B cell (primary cell): ENCODE measurements around the gene B3GNT9. TPM values are rescaled to one million over a fixed set of nuclear protein-coding genes. Genes with fewer than 3 reads are reported as not detected.

Experiments used
- ATAC-seq: fragments of 200-7000 bp; cut with Tn5 transposase; one replicate; pipeline ENCODE4 v1.10.0; 2021; ENCODE audit warnings: low read depth, mild to moderate bottlenecking, moderate number of reproducible peaks, moderate library complexity
- CTCF ChIA-PET: fragments of 350-600 bp; sonication (Branson Sonifier 250); formaldehyde crosslinking; loops from one replicate; lab custom pipeline; 2021; ENCODE audit warnings: antibody characterized with exemption, inconsistent platforms; lab: Charles Lee
- POLR2A ChIA-PET: fragments of 350-600 bp; sonication (Branson Sonifier 250); formaldehyde crosslinking; loops from one replicate; lab custom pipeline; 2021; ENCODE audit warnings: antibody characterized with exemption; lab: Charles Lee
- DNase-seq: peaks from one replicate; pipeline ENCODE4 v3.0.0; 2013
- H2AFZ ChIP-seq: 2 replicates; pipeline ENCODE4 v1.6.1; 2012; ENCODE audit warnings: mild to moderate bottlenecking, low read depth, low read length; ENCODE audit not compliant: insufficient read depth, poor library complexity, severe bottlenecking
- H3K27ac ChIP-seq, 2 donors: 1 replicate in 1 of 2; 2 replicates in 1 of 2; pipeline ENCODE4 v1.5.1; 2012 to 2013; ENCODE audit warnings: low read length in 2 of 2, mild to moderate bottlenecking in 2 of 2, moderate library complexity in 1 of 2
- H3K27me3 ChIP-seq, 4 experiments: fragments of 200-600 bp in 1 of 4; sonication (generic) in 1 of 4; replicated peaks in 1 of 4; 1 replicate in 2 of 4; 2 replicates in 2 of 4; pipeline versions ENCODE4 v1.6.1 to v1.7.0; 2013 to 2016; ENCODE audit warnings: low read length in 3 of 4, mild to moderate bottlenecking in 2 of 4, mixed read lengths in 1 of 4, moderate library complexity in 1 of 4; ENCODE audit not compliant: insufficient read depth in 4 of 4, control insufficient read depth in 3 of 4; ENCODE audit errors: control extremely low read depth in 1 of 4
- H3K36me3 ChIP-seq, 2 experiments: replicated peaks in 1 of 2; 1 replicate in 1 of 2; 2 replicates in 1 of 2; pipeline versions ENCODE4 v1.6.1 to v1.7.1; 2013; ENCODE audit warnings: low read length in 1 of 2; ENCODE audit not compliant: insufficient read depth in 2 of 2, control insufficient read depth in 1 of 2; ENCODE audit errors: control extremely low read depth in 1 of 2, extremely low read depth in 1 of 2
- H3K4me1 ChIP-seq, 2 donors: fragments of 200-600 bp in 1 of 2; sonication (generic) in 1 of 2; 1 replicate in 1 of 2; 2 replicates in 1 of 2; pipeline versions ENCODE4 v1.5.1 to v1.6.1; 2013 to 2017; ENCODE audit warnings: low read length in 2 of 2; ENCODE audit not compliant: control insufficient read depth in 2 of 2, insufficient read depth in 2 of 2
- H3K4me2 ChIP-seq: replicated peaks from 2 replicates; pipeline ENCODE3; 2012; ENCODE audit warnings: mild to moderate bottlenecking, low read depth, low read length; ENCODE audit not compliant: poor library complexity, severe bottlenecking
- H3K4me3 ChIP-seq, 5 experiments: fragments of 200-600 bp in 1 of 5; sonication (generic) in 1 of 5; 1 replicate in 3 of 5; 2 replicates in 2 of 5; pipeline versions ENCODE4 v1.5.1 to v1.7.0; 2011 to 2016; ENCODE audit warnings: low read length in 4 of 5, mild to moderate bottlenecking in 4 of 5, low read depth in 2 of 5, control low read depth in 1 of 5, moderate library complexity in 1 of 5; ENCODE audit not compliant: insufficient read depth in 1 of 5; ENCODE audit errors: control extremely low read depth in 1 of 5, extremely low read depth in 1 of 5
- H3K79me2 ChIP-seq: fragments of 200-600 bp; sonication (generic); one replicate; pipeline ENCODE4 v1.6.0; 2016; ENCODE audit warnings: low read length; ENCODE audit not compliant: control insufficient read depth, insufficient read depth
- H3K9ac ChIP-seq: fragments of 200-600 bp; sonication (generic); 2 replicates; pipeline ENCODE4 v1.6.1; 2017; ENCODE audit warnings: mild to moderate bottlenecking, low read length, moderate library complexity
- H3K9me3 ChIP-seq, 3 donors: one replicate each; pipeline versions ENCODE4 v1.6.1 to v1.7.1; 2013; ENCODE audit warnings: low read length in 2 of 3; ENCODE audit not compliant: control insufficient read depth in 2 of 3, insufficient read depth in 1 of 3; ENCODE audit errors: control extremely low read depth in 1 of 3
- H4K20me1 ChIP-seq: 2 replicates; pipeline ENCODE4 v1.6.0; 2012; ENCODE audit warnings: mild to moderate bottlenecking, low read length; ENCODE audit not compliant: insufficient read depth, control insufficient read depth, poor library complexity, severe bottlenecking
- H3K27ac Mint-ChIP-seq: one replicate; pipeline ENCODE4 v1.8.0; 2021; ENCODE audit warnings: mixed read lengths
- H3K27me3 Mint-ChIP-seq: one replicate; pipeline ENCODE4 v1.8.0; 2021; ENCODE audit warnings: mixed read lengths
- H3K4me1 Mint-ChIP-seq: one replicate; pipeline ENCODE4 v1.8.0; 2021; ENCODE audit warnings: mixed read lengths
- H3K4me3 Mint-ChIP-seq: one replicate; pipeline ENCODE4 v1.8.0; 2021; ENCODE audit warnings: mixed read lengths
- H3K9me3 Mint-ChIP-seq: one replicate; pipeline ENCODE4 v1.8.0; 2022; ENCODE audit warnings: mixed read lengths; ENCODE audit not compliant: insufficient read depth
- CTCF ChIP-seq: fragments of 200-600 bp; IDR thresholded peaks from one replicate; pipeline ENCODE4 v1.8.0; 2022; ENCODE audit warnings: antibody characterized with exemption, mild to moderate bottlenecking
- EZH2 ChIP-seq: IDR thresholded peaks from 2 replicates; pipeline ENCODE4 v1.6.1; 2012; ENCODE audit warnings: borderline replicate concordance, low read depth, mild to moderate bottlenecking, moderate library complexity, low read length; ENCODE audit not compliant: insufficient read depth, poor library complexity, severe bottlenecking
- WGBS: methylation state at CpG from one replicate; pipeline ENCODE4 v1.1.5; 2013; ENCODE audit warnings: missing lambda C conversion rate; ENCODE audit not compliant: insufficient coverage; 5-methylcytosine and 5-hydroxymethylcytosine counted together
- intact Hi-C: fragments of 100-400 bp; cut with micrococcal nuclease; formaldehyde crosslinking; loops from one replicate; pipeline ENCODE4 v1.10.0; 2022
- polyA plus RNA-seq: library from polyadenylated mRNA; depleted of rRNA; stranded (reverse); fragments of >200 nt; gene quantifications from 2 replicates; pipeline ENCODE4 v1.2.3, GENCODE V29; 2012
- total RNA-seq, 2 donors: library from RNA; stranded (reverse); fragments of 120-200 nt in 1 of 2; gene quantifications; 1 replicate in 1 of 2; 2 replicates in 1 of 2; pipeline versions ENCODE4 v1.2.3 to v1.2.4, GENCODE V29; 2013 to 2022

B3GNT9 gene
- total and polyA plus RNA-seq, 2 donors (not counting 1 experiment from before 2014, with no cell fraction given), result 1.6 to 2.5 TPM

GRCh38 chr16:67196881-67197280 lies 46.1 kb upstream of the B3GNT9 start:
- no peak overlapping the region for H3K4me2 ChIP-seq
- ChIA-PET CTCF (interaction anchor here (0.6 to 1.2 kb wide), 2 partner anchors 244 to 1649 kb away, joined by 4 to 5 read pairs; no protein-coding TSS in a partner anchor), POLR2A (no interaction called here)
- no peak overlapping the region for H3K9ac ChIP-seq
- peaks cover 54% of the 10 kb centered on the region for H4K20me1 ChIP-seq
- H3K9me3 ChIP-seq, result peaks cover 0 to 5% (median 0%) of the 10 kb centered on the region in 3 donors
- H2AFZ ChIP-seq, result no peak overlapping the region
- H3K4me1 Mint-ChIP-seq, result peaks cover 33% of the 10 kb centered on the region
- no peak overlapping the region for H3K4me3 Mint-ChIP-seq
- peaks cover 37% of the 10 kb centered on the region for H3K79me2 ChIP-seq
- DNase-seq (no peak), ATAC-seq (no peak)
- no peaks in the 10 kb centered on the region for H3K27me3 ChIP-seq
- no peak overlapping the region for H3K27ac Mint-ChIP-seq
- no peaks in the 10 kb centered on the region for H3K27me3 Mint-ChIP-seq
- peaks cover 0 to 59% of the 10 kb centered on the region in 2 experiments for H3K36me3 ChIP-seq
- no peaks in the 10 kb centered on the region for H3K9me3 Mint-ChIP-seq
- 100% methylated on average over 1 of the region's 1 CpG for WGBS
- H3K27ac ChIP-seq, result no peak overlapping the region
- intact Hi-C loops, result no loop called here
- TF ChIP-seq EZH2, result no peak
- no peak for TF ChIP-seq CTCF
- no peak overlapping the region for H3K4me3 ChIP-seq
- peaks cover 16 to 21% of the 10 kb centered on the region in 2 donors for H3K4me1 ChIP-seq

GRCh38 chr16:67195676-67196075 lies 44.9 kb upstream of the B3GNT9 start:
- Histone ChIP-seq H3K9ac (no peak overlapping the region), H3K79me2 (peaks cover 43% of the 10 kb centered on the region), H3K4me3 (no peak overlapping the region), H3K9me3 (peaks cover 0 to 5% (median 0%) of the 10 kb centered on the region in 3 donors), H3K27ac (no peak overlapping the region), H3K4me2 (no peak overlapping the region), H3K27me3 (no peaks in the 10 kb centered on the region), H3K4me1 (peaks cover 22 to 28% of the 10 kb centered on the region in 2 donors), H2AFZ (no peak overlapping the region), H4K20me1 (peaks cover 54% of the 10 kb centered on the region), H3K36me3 (peaks cover 0 to 51% of the 10 kb centered on the region in 2 experiments)
- intact Hi-C loops, result no loop called here
- Mint-ChIP-seq H3K27me3 (no peaks in the 10 kb centered on the region), H3K4me3 (no peak overlapping the region), H3K27ac (no peak overlapping the region), H3K4me1 (peaks cover 39% of the 10 kb centered on the region), H3K9me3 (no peaks in the 10 kb centered on the region)
- ChIA-PET POLR2A (no interaction called here), CTCF (interaction anchor here (0.5 to 2.3 kb wide), 3 partner anchors 11 to 252 kb away, joined by 3 to 7 read pairs (median 3); no protein-coding TSS in a partner anchor)
- TF ChIP-seq EZH2 (no peak), CTCF (no peak)
- ATAC-seq (no peak), DNase-seq (no peak)
- WGBS, result 94% methylated on average over 5 of the region's 5 CpGs
